ENCODE data around the gene ATL2.

ATL2 gene

GRCh38 chr2:38277245-38278116 lies 99.6 kb downstream of the ATL2 start:
- Histone ChIP-seq H3K36me3 (ENCODE audit: insufficient read depth, low read length) (no peaks in the 10 kb centered on the region), H3K27me3 (ENCODE audit: insufficient read depth, low read length, poor library complexity) (no peaks in the 10 kb centered on the region), H4K20me1 (ENCODE audit: insufficient read depth, low read length) (no peaks in the 10 kb centered on the region), H3K9me3 (ENCODE audit: insufficient read depth, low read length, severe bottlenecking) (no peaks in the 10 kb centered on the region), H3K79me2 (ENCODE audit: insufficient read depth, low read length) (no peaks in the 10 kb centered on the region), H3K4me3 (ENCODE audit: low read depth in 1 of 2, low read length in 2 of 2) (no peak overlapping the region), H3K4me1 (ENCODE audit: insufficient read depth, low read length) (no peaks in the 10 kb centered on the region), H3K27ac (ENCODE audit: low read length) (no peak overlapping the region), H2AFZ (ENCODE audit: low read depth, low read length) (no peak overlapping the region), H3K9ac (ENCODE audit: low read depth, low read length) (no peak overlapping the region), H3K4me2 (ENCODE audit: insufficient read depth, low read length) (no peak overlapping the region)
- TF ChIP-seq CTCF (IDR thresholded peaks at IDR 0.05; ENCODE audit: borderline replicate concordance, extremely low read depth, low read length, poor library complexity, severe bottlenecking) (no peak), EZH2 (IDR thresholded peaks at IDR 0.05; ENCODE audit: borderline replicate concordance, low read depth, low read length, severe bottlenecking) (no peak)
- no peak for DNase-seq
- no peak for ATAC-seq (ENCODE audit: insufficient read depth, low read depth)

DNA sequence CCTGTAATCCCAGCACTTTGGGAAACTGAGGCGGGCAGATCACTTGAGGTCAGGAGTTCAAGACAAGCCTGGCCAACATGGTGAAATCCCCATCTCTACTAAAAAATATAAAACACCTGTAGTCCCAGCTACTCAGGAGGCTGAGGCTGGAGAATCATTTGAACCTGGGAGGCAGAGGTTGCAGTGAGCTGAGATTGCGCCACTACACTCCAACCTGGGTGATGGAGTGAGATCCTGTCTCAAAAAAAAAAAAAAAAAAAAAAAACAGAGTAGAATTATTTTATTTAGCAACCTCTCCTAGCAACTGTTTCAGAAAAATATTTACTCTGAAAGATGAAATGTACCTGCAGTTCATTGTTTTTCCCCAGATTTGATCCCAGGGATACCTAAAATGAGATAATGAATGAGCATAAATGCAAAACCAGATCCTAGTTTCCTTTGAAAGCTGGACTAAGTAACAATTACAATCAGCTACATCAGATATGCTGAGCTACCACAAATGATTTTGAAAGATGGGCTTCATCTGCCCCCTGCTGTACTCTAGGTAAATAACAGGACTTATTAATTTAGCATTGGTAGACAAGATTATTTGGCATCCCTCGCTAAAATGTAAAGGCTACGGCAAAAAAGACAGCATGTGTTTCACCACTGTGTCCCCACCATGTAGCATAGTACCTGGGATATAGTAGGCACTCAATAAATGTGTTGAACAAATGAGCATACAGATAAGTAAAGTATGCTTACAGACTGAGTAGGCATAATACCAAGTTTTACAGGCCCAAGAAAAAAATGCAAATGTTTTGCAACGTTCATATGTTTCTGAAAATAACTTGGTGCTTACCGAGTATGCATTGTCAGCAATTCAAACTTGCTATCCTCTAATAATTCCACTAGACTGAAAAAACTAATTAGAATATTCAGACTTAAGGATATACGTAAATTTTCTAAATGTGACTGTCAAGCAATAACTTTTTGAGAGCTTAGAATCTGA lies 102.5 kb downstream of the ATL2 start:
- no peak overlapping the region for H3K4me3 ChIP-seq (ENCODE audit: low read depth in 1 of 2, low read length in 2 of 2)
- H3K27me3 ChIP-seq (ENCODE audit: insufficient read depth, low read length, poor library complexity) = no peaks in the 10 kb centered on the region
- TF ChIP-seq EZH2 (IDR thresholded peaks at IDR 0.05; ENCODE audit: borderline replicate concordance, low read depth, low read length, severe bottlenecking) (no peak), CTCF (IDR thresholded peaks at IDR 0.05; ENCODE audit: borderline replicate concordance, extremely low read depth, low read length, poor library complexity, severe bottlenecking) (peak; percentile 73)
- H3K4me2 ChIP-seq (ENCODE audit: insufficient read depth, low read length) = no peak overlapping the region
- H4K20me1 ChIP-seq (ENCODE audit: insufficient read depth, low read length) = no peaks in the 10 kb centered on the region
- ATAC-seq (ENCODE audit: insufficient read depth, low read depth) (peak; percentile 68), DNase-seq (peak; percentile 37)
- no peak overlapping the region for H3K27ac ChIP-seq (ENCODE audit: low read length)
- H3K9me3 ChIP-seq (ENCODE audit: insufficient read depth, low read length, severe bottlenecking) = no peaks in the 10 kb centered on the region
- H3K79me2 ChIP-seq (ENCODE audit: insufficient read depth, low read length) = no peaks in the 10 kb centered on the region
- no peak overlapping the region for H3K9ac ChIP-seq (ENCODE audit: low read depth, low read length)
- H2AFZ ChIP-seq (ENCODE audit: low read depth, low read length) = no peak overlapping the region
- H3K4me1 ChIP-seq (ENCODE audit: insufficient read depth, low read length) = no peaks in the 10 kb centered on the region
- H3K36me3 ChIP-seq (ENCODE audit: insufficient read depth, low read length) = no peaks in the 10 kb centered on the region

DNA sequence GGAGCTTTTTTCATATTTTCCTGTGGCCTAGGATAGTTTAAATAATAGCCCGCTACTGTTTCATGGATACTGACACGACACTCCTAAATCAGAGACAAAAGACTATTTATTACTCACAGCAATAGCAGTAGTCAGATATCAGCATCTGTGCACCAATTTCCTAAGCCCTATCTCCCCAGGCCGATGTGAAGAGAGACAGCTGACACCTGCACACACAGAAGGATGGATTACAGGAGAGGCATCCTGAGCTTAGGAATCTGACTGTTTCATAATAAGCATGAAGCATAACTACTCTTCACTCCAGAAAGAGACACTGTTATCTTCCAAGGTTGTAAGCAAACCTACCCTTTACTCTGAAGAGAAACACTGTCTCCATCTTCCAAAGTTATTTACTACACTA lies 105.4 kb downstream of the ATL2 start:
- Histone ChIP-seq H3K9me3 (ENCODE audit: insufficient read depth, low read length, severe bottlenecking) (no peaks in the 10 kb centered on the region), H2AFZ (ENCODE audit: low read depth, low read length) (no peak overlapping the region), H3K9ac (ENCODE audit: low read depth, low read length) (no peak overlapping the region), H3K4me3 (ENCODE audit: low read depth in 1 of 2, low read length in 2 of 2) (no peak overlapping the region), H3K4me2 (ENCODE audit: insufficient read depth, low read length) (no peak overlapping the region), H3K36me3 (ENCODE audit: insufficient read depth, low read length) (no peaks in the 10 kb centered on the region), H4K20me1 (ENCODE audit: insufficient read depth, low read length) (no peaks in the 10 kb centered on the region), H3K27me3 (ENCODE audit: insufficient read depth, low read length, poor library complexity) (no peaks in the 10 kb centered on the region), H3K4me1 (ENCODE audit: insufficient read depth, low read length) (no peaks in the 10 kb centered on the region), H3K79me2 (ENCODE audit: insufficient read depth, low read length) (no peaks in the 10 kb centered on the region), H3K27ac (ENCODE audit: low read length) (no peak overlapping the region)
- ATAC-seq (ENCODE audit: insufficient read depth, low read depth) = no peak
- TF ChIP-seq CTCF (IDR thresholded peaks at IDR 0.05; ENCODE audit: borderline replicate concordance, extremely low read depth, low read length, poor library complexity, severe bottlenecking) = no peak
- no peak for TF ChIP-seq EZH2 (IDR thresholded peaks at IDR 0.05; ENCODE audit: borderline replicate concordance, low read depth, low read length, severe bottlenecking)
- no peak for DNase-seq

Measured in DND-41 (cell line).